Stromal cell of bone marrow (primary cell): Measurements from ENCODE around the gene ARHGEF26.

Source experiments
- DNase-seq: peaks from one replicate; pipeline ENCODE4 v3.0.0-alpha.2; 2012; ENCODE audit warnings: low read depth

ARHGEF26 gene

DNA sequence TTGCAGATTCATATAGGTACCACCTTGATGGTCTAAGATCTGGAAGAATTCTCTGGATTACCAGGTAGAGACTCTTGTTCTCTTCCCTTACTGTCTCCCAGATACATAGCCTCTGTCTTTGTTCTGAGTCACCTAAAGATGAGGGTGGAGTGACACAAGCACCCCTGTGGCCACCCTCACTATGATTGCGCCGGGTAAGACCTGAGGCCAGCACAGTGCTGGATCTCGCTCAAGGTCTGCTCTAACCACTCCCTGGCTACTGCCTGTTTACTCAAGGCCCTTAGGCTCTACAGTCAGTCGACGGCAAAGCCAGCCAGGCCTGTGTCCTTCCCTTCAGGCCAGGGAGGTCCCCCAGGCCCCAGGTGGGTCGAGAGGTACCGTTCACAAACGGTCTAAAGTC is 88.3 kb downstream of the ARHGEF26 start:
- DNase-seq: no peak

GRCh38 chr3:154210986-154211385 is 89.8 kb downstream of the ARHGEF26 start:
- DNase-seq: no peak

DNA sequence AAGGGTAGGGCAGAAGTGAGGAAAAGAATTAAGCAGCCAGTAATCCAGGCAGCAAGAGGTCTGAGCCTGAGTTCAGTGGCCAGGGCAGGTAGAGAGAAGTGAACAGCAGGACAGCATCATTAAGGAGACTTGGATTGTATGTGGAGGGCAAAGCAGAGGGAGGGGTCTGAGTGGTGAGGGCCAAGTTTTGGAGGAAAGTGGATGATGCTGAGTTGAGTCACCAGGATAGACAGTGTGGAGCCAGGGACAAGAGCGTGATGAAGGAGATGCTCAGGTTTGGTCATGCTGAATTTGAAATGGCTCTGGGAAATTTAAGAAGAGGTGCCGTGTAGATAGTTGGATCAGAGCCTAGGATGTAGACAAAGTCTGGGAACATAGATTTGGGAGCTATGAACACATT is 93.1 kb downstream of the ARHGEF26 start:
- DNase-seq: no peak

- no peak for DNase-seq
Observed at GRCh38 chr3:154217671-154218070, 96.5 kb downstream of the ARHGEF26 start.

DNA sequence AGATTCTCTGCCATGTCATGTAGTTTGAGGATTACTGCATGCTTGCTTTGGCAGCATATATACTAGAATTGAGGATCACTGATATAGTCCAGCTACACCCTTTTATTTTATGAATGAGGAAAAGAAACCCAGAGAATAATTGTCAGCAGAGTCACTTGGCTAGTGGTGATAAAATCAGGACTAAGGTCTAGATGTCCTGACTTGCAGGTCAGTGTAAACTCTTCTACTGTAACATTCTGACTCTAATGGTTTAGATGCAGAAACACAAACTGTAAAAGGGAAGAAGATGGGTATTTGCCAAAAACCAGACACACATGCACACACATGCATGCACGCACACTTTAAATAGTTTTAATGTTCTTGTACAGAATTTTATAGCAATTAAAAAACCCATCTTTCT is 97.5 kb downstream of the ARHGEF26 start:
- no peak for DNase-seq

- no peak for DNase-seq
Observed at GRCh38 chr3:154220462-154220861, 99.3 kb downstream of the ARHGEF26 start.

DNA sequence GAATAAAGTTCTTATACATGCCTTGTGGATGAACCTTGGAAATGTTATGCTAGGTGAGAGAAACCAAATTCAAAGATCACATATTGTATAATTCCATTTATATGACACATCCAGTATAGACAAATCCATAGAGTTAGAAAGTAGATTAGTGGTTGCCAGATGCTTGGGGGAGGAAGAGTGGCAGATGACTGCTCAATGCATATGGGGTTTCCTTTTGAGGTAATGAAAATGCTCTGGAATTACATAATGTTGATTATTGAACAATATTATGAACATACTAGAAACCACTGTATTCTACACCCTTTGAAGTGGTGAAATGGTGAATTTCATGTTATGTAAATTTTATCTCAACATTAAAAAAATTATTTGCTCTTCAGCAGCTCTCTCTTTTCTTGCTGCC is 102.3 kb downstream of the ARHGEF26 start:
- DNase-seq: no peak

GRCh38 chr3:154224366-154224765 is 103.2 kb downstream of the ARHGEF26 start:
- DNase-seq: no peak

DNA sequence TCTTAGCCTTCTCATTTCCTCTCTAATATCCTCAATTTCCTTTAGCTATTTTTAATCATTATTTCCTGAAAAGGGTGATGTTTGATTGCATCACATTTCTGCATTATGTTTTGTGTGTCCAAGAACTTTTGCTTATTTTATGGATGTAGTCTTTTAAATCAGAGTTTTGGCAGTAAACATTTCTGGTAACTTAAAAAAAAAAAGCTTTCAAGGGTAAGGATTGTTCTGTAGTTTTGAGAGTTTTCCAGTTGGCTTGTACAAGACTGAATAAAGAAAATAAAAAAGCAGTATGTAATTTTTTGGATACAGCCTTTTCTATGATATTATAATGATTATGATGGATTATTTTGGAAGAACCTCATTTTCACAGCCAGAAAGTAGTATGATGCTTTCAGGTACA is 103.7 kb downstream of the ARHGEF26 start:
- no peak for DNase-seq

DNA sequence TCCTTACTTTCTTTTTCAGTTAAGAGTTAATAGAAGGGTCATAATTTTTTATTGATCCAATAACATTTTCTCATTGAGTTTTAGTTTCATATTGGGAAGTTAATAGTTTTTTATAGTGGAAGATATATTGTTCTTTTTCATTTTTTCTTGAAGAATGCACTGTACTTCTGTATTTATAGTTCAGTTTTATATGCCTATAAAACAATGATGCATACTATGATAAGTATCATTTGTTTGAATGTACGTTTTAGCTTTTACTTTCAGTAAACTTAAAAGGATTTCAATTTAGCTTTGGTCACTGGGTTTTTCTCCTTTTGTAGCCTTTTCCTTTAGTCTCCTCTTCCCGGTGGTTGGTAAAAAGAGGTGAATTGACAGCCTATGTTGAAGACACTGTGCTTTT is 104.3 kb downstream of the ARHGEF26 start:
- no peak for DNase-seq

- DNase-seq: no peak
Observed at GRCh38 chr3:154227531-154227930, 106.3 kb downstream of the ARHGEF26 start.

- DNase-seq: no peak
Observed at GRCh38 chr3:154228561-154229216, 107.5 kb downstream of the ARHGEF26 start.

- DNase-seq: no peak
Observed at GRCh38 chr3:154229217-154229590, 108.0 kb downstream of the ARHGEF26 start.

DNA sequence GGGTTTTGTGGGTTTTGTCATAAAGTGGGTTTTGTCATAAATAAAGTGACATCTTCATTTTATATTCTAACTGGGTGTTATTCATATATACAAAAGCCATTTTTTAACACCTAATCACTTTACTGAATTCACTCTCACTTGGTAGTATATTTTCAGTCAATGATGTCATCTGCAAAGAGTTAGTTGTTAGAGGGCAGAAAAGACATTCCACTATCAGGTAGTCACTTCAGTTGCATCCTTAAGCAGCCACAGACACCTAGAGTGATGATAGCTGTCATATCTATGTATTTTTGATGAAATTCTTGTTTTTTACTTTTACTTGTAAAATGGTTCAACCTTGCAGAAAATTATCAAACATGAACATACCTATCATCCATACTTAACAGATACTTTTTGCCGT is 114.1 kb downstream of the ARHGEF26 start:
- no peak for DNase-seq

- no peak for DNase-seq
Observed at GRCh38 chr3:154236331-154236730, 115.1 kb downstream of the ARHGEF26 start.

GRCh38 chr3:154240235-154240634 is 119.0 kb downstream of the ARHGEF26 start:
- DNase-seq: no peak

GRCh38 chr3:154241496-154241895 is 120.3 kb downstream of the ARHGEF26 start:
- no peak for DNase-seq

GRCh38 chr3:154242766-154243165 is 121.6 kb downstream of the ARHGEF26 start:
- no peak for DNase-seq

DNA sequence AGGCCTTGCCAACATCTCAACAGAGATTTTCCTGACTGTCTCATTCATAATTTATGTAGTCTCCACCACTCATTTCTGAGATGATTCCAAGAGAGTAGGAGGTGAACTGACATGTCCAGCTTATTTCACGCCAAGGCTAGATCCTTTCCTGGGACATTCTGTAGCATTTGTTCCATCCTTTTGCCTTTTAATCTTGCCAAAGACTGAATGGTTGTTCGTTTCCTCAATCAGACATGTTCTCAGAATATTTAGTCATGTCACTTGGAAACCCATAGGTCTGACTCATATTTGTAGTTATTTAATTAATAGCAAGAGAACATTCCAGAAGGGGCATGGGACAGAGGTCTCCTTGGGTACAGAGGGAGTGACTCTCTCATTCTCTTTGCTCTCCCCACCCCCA is 122.2 kb downstream of the ARHGEF26 start:
- DNase-seq: peak; percentile 20

DNA sequence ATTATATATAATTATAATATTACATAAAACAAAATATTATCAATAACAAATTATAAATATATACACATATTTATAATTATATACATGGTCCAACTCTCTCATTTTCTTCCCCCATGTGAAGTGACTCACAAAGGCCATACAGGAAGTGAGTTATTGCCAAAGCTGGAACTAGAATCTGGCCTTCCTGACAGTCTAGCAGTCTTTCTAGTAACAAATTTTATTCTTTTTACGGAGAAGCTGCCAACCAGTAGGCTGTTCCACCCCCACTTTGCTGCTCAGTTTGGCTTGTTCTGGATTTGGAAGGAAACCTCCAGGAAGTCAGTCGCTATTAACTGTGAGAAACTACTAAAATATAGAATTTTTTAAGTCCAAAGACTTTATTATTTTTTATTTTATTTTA is 123.5 kb downstream of the ARHGEF26 start:
- peak; percentile 32 for DNase-seq

DNA sequence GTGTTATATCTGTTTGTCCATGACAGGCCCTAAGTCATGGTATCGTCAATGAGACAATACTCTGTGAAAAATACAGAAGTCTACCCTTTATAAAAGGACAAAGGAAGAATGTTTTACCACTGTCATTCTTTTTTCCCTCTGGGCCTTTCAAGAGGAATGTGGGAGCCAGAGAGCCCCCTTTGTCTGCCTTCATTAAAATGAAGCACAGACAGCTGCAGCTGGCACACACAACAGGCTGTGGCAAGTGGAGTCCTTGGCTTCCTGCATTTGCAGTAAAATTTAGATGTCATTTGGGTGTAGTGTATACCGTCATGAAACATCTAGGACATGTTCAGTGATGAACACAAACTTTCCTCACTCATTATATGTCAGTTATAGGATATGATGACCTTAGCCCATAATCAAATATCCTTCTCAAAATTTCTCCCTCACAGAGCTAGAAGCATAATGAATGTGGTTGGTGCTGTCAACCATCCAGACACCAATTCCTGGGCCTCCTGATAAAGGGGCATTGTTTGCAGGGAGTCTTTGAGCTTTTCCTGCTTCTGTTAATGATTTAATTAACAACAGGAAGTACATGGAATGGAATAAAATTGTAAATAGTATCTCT is 126.7 kb downstream of the ARHGEF26 start:
- DNase-seq: no peak

- DNase-seq: no peak
Observed at GRCh38 chr3:154250291-154250690, 129.1 kb downstream of the ARHGEF26 start.

DNA sequence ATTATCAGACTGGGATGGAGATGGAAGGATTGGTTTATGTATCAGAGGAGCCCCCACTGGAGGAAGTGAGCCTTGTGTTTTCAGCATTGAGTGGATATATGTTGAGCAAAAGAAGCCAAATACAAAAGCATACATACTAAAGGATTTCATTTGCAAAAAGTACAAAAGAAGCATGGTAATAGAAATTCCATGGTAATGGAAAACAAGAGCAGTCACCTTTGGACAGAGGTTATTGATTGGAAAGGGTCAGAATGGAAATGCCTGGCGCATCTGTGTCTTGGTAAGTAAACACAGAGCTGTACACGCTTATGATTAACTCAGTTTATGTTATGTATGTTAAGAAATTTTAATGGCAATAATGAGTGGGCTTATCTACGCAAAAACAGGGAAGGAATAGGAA is 130.4 kb downstream of the ARHGEF26 start:
- no peak for DNase-seq
